Transverse colon (tissue), 4 donors: ENCODE measurements around the gene NKX2-3. TPM values are rescaled to one million over a fixed set of nuclear protein-coding genes. Genes with fewer than 3 reads are reported as not detected.

Source experiments
- DNase-seq: peaks from one replicate; pipeline ENCODE4 v3.0.0-alpha.2; 2019
- H3K27ac ChIP-seq, 4 donors: fragments of 200-600 bp; sonication (generic); 2 replicates each; pipeline ENCODE4 v1.5.1; 2016 to 2018; ENCODE audit warnings: inconsistent platforms in 4 of 4
- H3K27me3 ChIP-seq: fragments of 200-600 bp; sonication (generic); 2 replicates; pipeline ENCODE4 v1.5.1; 2017; ENCODE audit warnings: inconsistent platforms
- H3K36me3 ChIP-seq, 4 donors: fragments of 200-600 bp; sonication (generic); 2 replicates each; pipeline ENCODE4 v1.5.1; 2017 to 2019; ENCODE audit warnings: inconsistent platforms in 4 of 4
- H3K4me1 ChIP-seq, 4 donors: fragments of 200-600 bp; sonication (generic); 2 replicates each; pipeline ENCODE4 v1.5.1; 2017 to 2020; ENCODE audit warnings: inconsistent platforms in 4 of 4
- H3K4me3 ChIP-seq, 4 donors: fragments of 200-600 bp; sonication (generic); 1 replicate in 1 of 4; 2 replicates in 3 of 4; pipeline versions ENCODE4 v1.5.1 to v1.6.1; 2017 to 2019; ENCODE audit warnings: inconsistent platforms in 4 of 4
- H3K9me3 ChIP-seq, 2 donors: fragments of 200-600 bp; sonication (generic); 2 replicates each; pipeline ENCODE4 v1.5.1; 2017 to 2019; ENCODE audit warnings: inconsistent platforms in 2 of 2
- CTCF ChIP-seq, 5 experiments: fragments of 200-600 bp in 3 of 5; fragments of 450-650 bp in 2 of 5; sonication (generic) in 3 of 5; IDR thresholded peaks; 1 replicate in 2 of 5; 2 replicates in 3 of 5; pipeline ENCODE4 v1.5.1; 2016 to 2017; ENCODE audit warnings: antibody characterized with exemption in 5 of 5, inconsistent platforms in 3 of 5, mild to moderate bottlenecking in 2 of 5, moderate library complexity in 1 of 5
- EP300 ChIP-seq: sonication (generic); formaldehyde crosslinking; IDR thresholded peaks from one replicate; pipeline ENCODE4 v1.6.1; 2017; ENCODE audit warnings: antibody characterized with exemption, low read depth
- POLR2A ChIP-seq: fragments of 450-650 bp; IDR thresholded peaks from one replicate; pipeline ENCODE4 v1.6.1; 2016; ENCODE audit warnings: antibody characterized with exemption, mild to moderate bottlenecking, moderate library complexity
- POLR2AphosphoS5 ChIP-seq, 3 donors: sonication (generic); formaldehyde crosslinking; IDR thresholded peaks; one replicate each; pipeline ENCODE4 v1.6.1; 2016; ENCODE audit warnings: antibody characterized with exemption in 3 of 3
- WGBS, 2 donors: methylation state at CpG; one replicate each; pipeline ENCODE4 v1.1.5; 2018; ENCODE audit warnings: low coverage in 1 of 2; 5-methylcytosine and 5-hydroxymethylcytosine counted together
- in situ Hi-C, 4 donors: fragments of 200-750 bp; cut with MboI; loops; one replicate each; pipeline versions ENCODE4 v1.15.0 to v1.15.1; 2017; ENCODE audit warnings: low sequenced_read_pairs in 3 of 4, low pct_ligation_motif_present in 1 of 4, low pct_unique_long_range_greater_than_20kb in 1 of 4
- intact Hi-C: fragments of 100-400 bp; cut with DNase I; formaldehyde crosslinking; loops from one replicate; pipeline ENCODE4 v1.15.1; 2023; ENCODE audit warnings: low total_unique reads
- total RNA-seq, 4 donors: library from RNA; depleted of rRNA; stranded (reverse); fragments of >200 nt; gene quantifications; one replicate each; pipeline ENCODE4 v1.1.0, GENCODE V29; 2016

Gene NKX2-3
- total RNA-seq, 4 donors from 2014 or later: 7.0 to 11.1 (median 9.7) TPM

GRCh38 chr10:99562631-99563030 lies 29.9 kb downstream of the NKX2-3 start:
- Histone ChIP-seq H3K4me1 (peaks cover 0 to 3% (median 0%) of the 10 kb centered on the region in 4 donors), H3K27ac (no peak overlapping the region), H3K4me3 (no peak overlapping the region), H3K36me3 (no peaks in the 10 kb centered on the region), H3K27me3 (no peaks in the 10 kb centered on the region), H3K9me3 (no peaks in the 10 kb centered on the region)
- TF ChIP-seq POLR2AphosphoS5 (IDR thresholded peaks at IDR 0.05): no peak
- TF ChIP-seq CTCF (IDR thresholded peaks at IDR 0.05): no peak
- in situ Hi-C loops: loop anchor here in 1 of 4 donors (5.0 to 10.0 kb wide), 2 partner anchors 50 to 152 kb away; no protein-coding TSS in a partner anchor
- intact Hi-C loops: loop anchor here (5.0 kb wide), 1 partner anchor 140 kb away; no protein-coding TSS in a partner anchor
- DNase-seq: no peak
- 70 to 83% methylated on average over 1 to 2 of the region's 2 CpGs for WGBS, 2 donors

GRCh38 chr10:99564361-99564760 lies 31.6 kb downstream of the NKX2-3 start:
- DNase-seq: no peak
- H3K27ac ChIP-seq: no peak overlapping the region
- H3K9me3 ChIP-seq: no peaks in the 10 kb centered on the region
- in situ Hi-C loops (loop anchor here in 1 of 4 donors (5.0 to 10.0 kb wide), 2 partner anchors 48 to 150 kb away; no protein-coding TSS in a partner anchor), intact Hi-C loops (loop anchor here (1.0 to 5.0 kb wide), 2 partner anchors 48 to 138 kb away; no protein-coding TSS in a partner anchor)
- WGBS, 2 donors: 25 to 27% methylated on average over 3 of the region's 3 CpGs
- H3K4me3 ChIP-seq: no peak overlapping the region
- TF ChIP-seq CTCF (IDR thresholded peaks at IDR 0.05) (no peak), POLR2AphosphoS5 (IDR thresholded peaks at IDR 0.05) (no peak), EP300 (no peak), POLR2A (no peak)
- peaks cover 0 to 3% (median 0%) of the 10 kb centered on the region in 4 donors for H3K4me1 ChIP-seq
- H3K27me3 ChIP-seq: no peaks in the 10 kb centered on the region
- no peaks in the 10 kb centered on the region for H3K36me3 ChIP-seq

- 93 to 100% methylated on average over 3 to 4 of the region's 4 CpGs for WGBS, 2 donors
- Histone ChIP-seq H3K36me3 (no peaks in the 10 kb centered on the region), H3K4me1 (peaks cover 0 to 3% (median 0%) of the 10 kb centered on the region in 4 donors), H3K4me3 (no peak overlapping the region), H3K27me3 (no peaks in the 10 kb centered on the region), H3K27ac (no peak overlapping the region), H3K9me3 (no peaks in the 10 kb centered on the region)
- intact Hi-C loops (no loop called here), in situ Hi-C loops (loop anchor here in 1 of 4 donors (10.0 kb wide), 1 partner anchor 150 kb away; no protein-coding TSS in a partner anchor)
- DNase-seq: no peak
- TF ChIP-seq EP300 (no peak), POLR2AphosphoS5 (IDR thresholded peaks at IDR 0.05) (no peak), POLR2A (no peak), CTCF (IDR thresholded peaks at IDR 0.05) (no peak)
Observed at GRCh38 chr10:99565166-99565565, 32.4 kb downstream of the NKX2-3 start.

GRCh38 chr10:99569253-99569939 lies 36.7 kb downstream of the NKX2-3 start:
- intact Hi-C loops: no loop called here
- Histone ChIP-seq H3K4me1 (peaks cover 0 to 3% (median 0%) of the 10 kb centered on the region in 4 donors), H3K27ac (no peak overlapping the region), H3K27me3 (no peaks in the 10 kb centered on the region), H3K9me3 (no peaks in the 10 kb centered on the region), H3K4me3 (no peak overlapping the region), H3K36me3 (no peaks in the 10 kb centered on the region)
- TF ChIP-seq POLR2AphosphoS5 (IDR thresholded peaks at IDR 0.05) (no peak), EP300 (no peak), CTCF (IDR thresholded peaks at IDR 0.05) (no peak), POLR2A (no peak)
- no peak for DNase-seq
- WGBS, 2 donors: 80 to 88% methylated on average over 1 to 11 of the region's 11 CpGs
- in situ Hi-C loops: loop anchor here in 1 of 4 donors (10.0 kb wide), 1 partner anchor 145 kb away; no protein-coding TSS in a partner anchor
